ENCODE results near the gene SFXN4. TPM values are rescaled to one million over a fixed set of nuclear protein-coding genes. Genes with fewer than 3 reads are reported as not detected.
"Not testable (repeated sequence)": the region's sequence is repeated elsewhere in the genome, so short reads cannot be mapped to it uniquely, and the experiment has no call there.

The SFXN4 gene
- total RNA-seq, 2 donors from 2014 or later: 30.8 to 37.0 TPM

DNA sequence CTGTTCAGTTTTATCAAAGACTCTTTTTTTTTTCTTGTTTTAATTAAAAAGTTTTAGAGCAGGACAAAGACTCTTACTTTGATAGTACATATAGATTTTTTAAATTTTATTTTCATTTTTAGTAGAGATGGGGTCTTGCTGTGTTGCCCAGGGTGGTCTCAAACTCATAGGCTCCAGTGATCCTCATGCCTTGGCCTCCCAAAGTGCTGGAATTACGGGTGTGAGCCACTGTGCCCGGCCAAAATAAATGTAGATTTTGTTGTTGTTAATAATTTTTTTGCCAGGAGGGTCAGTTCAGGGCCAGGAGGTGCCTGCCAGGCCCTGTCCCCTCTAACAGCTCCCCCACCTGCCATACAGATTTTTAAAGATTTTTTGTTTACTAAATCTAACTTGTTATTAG lies 44.6 kb downstream of the SFXN4 start:
- intact Hi-C loops (cut with DNase I, micrococcal nuclease): no loop called here
- ATAC-seq (no peak), DNase-seq (no peak)

DNA sequence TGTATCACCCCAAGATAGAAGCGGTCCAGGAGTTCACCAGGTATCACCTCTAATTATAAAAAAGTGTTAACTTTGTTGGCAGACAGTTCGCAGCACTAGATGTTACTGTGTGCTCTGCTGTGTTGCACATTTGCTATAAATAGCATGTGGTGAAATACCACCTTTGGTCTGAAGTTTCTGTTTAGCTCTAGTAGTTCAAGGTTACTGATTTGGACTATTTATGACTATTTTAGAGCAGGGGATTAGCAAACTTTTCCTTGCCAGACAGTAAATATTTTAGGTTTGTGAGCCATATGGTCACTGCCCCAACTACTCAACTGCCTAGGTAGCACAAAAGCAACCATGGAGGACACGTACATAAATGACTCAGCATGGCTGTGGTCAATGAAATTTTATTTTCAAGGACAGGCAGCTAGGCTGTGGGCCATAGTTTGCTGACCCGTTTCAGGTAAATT lies 45.1 kb downstream of the SFXN4 start:
- ATAC-seq (peak; percentile 34), DNase-seq (no peak)
- intact Hi-C loops (cut with DNase I, micrococcal nuclease): no loop called here

DNA sequence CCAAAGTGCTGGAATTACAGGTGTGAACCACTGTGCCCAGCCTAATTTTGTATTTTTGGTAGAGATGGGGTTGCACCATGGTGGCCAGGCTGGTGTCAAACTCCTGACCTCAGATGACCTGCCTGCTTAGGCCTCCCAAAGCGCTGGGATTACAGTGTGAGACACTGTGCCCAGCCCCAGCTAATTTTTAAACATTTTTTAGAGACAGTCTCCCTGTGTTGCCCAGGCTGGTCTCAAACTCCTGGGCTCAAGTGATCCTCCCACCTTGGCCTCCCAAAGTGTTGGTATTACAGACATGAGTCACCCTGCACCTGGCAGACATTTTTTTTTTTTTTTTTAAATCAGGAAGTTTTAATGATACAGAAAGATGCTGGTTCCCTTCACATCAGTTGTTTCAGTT lies 46.1 kb downstream of the SFXN4 start:
- intact Hi-C loops (cut with DNase I, micrococcal nuclease): no loop called here
- DNase-seq: no peak
- no peak for ATAC-seq

DNA sequence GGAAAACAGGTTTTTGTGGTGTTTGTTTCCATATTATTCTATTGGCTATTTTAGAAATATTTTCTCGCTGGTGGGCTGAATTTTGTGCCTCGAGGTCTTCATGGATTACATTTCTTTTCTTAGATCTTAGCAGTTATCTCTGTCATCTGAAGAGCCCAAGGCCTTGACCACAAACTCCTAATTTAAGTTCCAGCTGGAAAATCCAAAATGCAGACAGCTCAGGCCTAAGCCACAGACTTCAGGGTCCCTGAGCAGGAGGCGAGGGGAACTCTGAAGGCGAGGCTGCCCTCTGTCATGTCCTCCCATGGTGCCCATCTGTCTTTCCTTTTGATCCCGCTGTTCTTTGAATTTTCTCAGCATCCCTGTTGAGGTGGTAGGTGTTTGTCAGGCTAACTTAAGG lies 47.3 kb downstream of the SFXN4 start:
- intact Hi-C loops (cut with DNase I, micrococcal nuclease): no loop called here
- ATAC-seq (no peak), DNase-seq (no peak)

DNA sequence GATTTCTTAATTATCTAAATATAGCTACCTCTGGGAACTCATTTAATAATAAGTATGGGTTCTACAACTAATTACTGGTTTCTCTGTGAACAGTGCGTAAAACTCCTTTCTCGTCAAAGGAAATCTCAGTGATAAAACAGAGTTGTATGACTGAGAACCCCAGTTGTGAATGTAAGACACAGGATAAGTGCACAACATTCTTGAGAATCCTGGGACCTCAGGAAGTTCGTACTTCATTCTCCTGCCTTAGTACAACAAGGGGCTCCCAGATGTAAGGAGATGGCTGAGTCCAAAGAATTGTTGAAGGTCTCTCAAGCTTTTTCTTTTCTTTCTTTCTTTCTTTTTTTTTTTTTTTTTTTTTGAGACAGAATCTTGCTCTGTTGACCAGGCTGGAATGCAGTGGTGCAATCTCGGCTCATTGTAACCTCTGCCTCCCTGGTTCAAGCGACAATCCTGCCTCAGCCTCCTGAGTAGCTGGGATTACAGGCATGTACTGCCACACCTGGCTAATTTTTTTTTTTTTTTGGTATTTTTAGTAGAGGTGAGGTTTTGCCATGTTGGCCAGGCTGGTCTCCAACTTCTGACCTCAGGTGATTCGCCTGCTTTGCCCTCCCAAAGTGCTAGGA lies 49.1 kb downstream of the SFXN4 start:
- DNase-seq (no peak), ATAC-seq (no peak)
- intact Hi-C loops (cut with DNase I, micrococcal nuclease): no loop called here

DNA sequence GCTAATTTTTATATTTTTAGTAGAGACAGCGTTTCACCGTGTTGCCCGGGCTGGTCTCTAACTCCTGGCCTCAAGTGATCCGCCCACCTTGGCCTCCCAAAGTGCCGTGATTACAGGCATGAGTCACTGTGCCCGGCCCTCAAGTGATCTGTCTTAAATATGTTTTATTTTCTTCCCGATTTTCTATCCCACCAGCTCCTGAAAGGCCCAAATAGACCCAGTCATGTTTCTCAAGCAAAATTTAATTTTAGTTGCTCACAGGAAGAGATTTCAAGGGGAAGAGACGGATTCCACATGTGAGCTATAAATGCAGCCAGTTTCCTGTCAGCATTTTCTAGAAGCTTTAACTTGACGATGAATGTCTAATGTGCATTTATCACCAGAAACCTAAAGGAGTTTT lies 49.6 kb downstream of the SFXN4 start:
- DNase-seq (no peak), ATAC-seq (no peak)
- intact Hi-C loops (cut with DNase I, micrococcal nuclease): no loop called here

DNA sequence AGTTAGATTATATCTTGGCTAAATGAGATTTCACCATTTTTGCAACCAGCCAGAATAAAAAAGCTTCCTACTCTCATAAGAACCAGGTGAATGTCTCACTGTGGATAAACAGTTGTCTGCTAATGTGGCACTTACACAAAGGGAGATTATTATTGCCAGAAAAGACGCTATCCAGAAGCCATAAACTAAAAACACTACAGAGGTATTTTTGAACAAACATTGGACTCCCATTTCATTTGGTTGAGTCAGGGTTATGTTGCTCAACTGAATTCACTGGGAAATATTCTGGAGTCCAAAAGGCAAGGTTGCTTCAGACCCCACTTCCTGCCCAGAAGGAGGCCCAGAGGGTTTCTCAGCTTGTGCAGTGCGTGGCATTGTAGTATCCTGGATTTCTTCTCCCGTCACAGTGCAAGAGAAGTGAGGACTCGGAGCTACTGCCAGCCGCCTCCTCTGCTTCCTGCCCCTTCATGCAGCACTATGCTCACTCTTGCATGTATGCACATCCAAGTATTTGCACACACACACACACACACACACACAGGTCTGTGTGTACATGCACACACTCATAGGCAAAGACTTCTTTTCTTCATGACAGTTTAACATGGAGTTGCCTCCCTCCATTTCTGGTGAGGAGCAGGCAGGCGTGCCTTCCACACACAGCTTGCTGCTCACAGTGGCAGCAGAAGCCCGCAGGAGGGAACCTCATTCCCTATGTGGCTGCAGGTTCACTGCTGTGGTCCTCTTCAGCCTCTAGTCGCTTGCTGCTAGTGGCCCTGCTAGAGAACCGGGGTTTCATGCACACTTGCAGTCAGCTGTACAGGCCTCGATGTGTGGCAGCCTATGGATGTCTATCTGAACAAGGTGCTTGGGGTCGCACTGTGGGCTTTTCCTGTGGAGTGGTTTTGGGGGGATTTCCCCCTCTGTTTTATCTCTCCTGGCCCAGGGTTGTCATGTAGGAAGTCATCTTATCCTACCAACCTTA lies 51.5 kb downstream of the SFXN4 start:
- ATAC-seq: peak; percentile 64
- DNase-seq: no peak
- intact Hi-C loops (cut with DNase I, micrococcal nuclease): no loop called here

DNA sequence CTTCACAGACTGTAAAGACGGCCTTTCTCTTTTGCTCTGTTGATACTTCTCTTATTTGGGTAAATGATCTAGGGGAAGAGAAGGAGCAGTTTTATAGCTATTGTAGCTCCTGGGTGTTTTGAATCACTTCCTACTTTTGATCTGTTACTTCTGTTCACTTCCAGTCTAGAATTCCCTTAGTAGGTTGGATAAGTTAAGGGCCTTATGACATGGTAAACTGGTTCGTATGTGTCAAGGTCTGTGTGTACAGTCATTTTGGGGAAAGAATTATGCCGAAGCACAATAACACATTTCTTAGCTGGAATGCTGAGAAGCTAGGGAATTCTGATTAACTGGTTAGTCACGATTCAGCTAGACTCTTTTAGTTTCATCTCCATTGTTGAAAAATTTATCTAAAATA lies 53.5 kb downstream of the SFXN4 start:
- ATAC-seq (no peak), DNase-seq (no peak)
- intact Hi-C loops (cut with DNase I, micrococcal nuclease): no loop called here

DNA sequence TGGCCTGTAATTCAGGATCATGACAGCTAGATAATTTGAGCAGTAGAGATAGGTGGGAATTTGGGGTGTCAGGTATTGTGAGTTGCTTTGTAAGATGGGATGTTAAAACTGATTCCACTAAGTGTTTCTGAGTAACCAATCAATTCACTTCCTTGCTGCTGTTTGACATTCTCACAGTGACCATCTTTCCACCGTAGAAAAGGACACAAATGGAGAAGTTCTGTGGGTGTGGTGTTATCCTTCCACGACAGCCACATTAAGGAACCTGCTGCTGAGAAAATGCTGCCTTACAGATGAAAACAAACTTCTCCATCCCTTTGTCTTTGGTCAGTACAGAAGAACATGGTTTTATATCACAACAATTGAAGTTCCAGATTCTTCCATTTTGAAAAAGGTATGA lies 57.7 kb downstream of the SFXN4 start:
- ATAC-seq; intact Hi-C loops (cut with DNase I, micrococcal nuclease); DNase-seq: not testable (repeated sequence)

DNA sequence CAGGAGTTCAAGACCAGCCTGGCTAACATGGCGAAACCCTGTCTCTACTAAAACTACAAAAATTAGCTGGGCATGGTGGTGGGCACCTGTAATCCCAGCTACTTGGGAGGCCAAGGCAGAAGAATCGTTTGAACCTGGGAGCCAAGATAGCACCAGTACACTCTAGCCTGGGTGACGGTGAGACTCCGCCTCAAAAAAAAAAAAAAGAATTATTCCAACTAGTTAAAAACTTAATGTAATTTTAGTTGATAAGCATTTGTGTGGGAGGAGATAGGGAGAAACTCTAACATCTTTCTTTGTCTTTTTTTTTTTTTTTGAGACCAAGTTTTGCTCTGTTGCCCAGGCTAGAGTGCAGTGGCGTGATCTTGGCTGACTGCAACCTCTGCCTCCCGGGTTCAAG lies 58.4 kb downstream of the SFXN4 start:
- intact Hi-C loops (cut with DNase I, micrococcal nuclease); ATAC-seq; DNase-seq: not testable (repeated sequence)

DNA sequence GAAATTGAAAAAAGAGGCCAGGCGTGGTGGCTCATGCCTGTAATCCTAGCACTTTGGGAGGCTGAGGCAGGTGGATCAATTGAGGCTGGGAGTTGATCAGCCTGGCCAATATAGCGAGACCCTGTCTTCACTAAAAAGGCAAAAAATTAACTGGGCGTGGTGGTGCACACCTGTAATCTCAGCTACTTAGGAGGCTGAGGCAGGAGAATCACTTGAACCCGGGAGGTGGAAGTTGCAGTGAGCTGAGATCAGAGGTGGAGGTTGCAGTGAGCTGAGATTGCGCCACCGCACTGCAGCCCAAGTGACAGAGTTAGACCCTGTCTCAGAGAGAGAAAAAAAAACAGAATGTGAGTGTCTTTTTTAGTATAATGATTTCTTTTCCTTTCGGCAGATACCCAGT lies 59.6 kb downstream of the SFXN4 start:
- DNase-seq; intact Hi-C loops (cut with DNase I, micrococcal nuclease); ATAC-seq: not testable (repeated sequence)

DNA sequence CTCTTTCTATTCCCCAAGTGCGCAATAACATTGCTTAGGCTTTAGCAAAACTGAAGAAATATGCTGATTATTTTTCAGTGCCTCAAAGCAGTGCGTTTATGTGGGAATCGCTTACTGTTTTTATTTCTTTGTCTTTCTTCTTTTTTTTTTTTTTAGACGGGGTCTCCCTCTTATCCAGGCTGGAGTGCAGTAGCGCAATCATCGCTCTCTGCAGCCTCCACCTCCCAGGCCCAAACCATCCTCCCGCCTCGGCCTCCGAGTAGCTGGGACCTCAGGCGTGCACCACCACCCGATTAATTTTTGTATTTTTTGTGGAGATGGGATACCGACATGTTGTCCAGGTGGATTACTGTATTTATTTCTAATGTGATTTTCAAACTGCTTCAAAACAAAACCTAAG lies 60.4 kb downstream of the SFXN4 start:
- intact Hi-C loops (cut with DNase I, micrococcal nuclease): no loop called here
- DNase-seq (peak in 1 of 2 donors; percentile 17), ATAC-seq (no peak)

DNA sequence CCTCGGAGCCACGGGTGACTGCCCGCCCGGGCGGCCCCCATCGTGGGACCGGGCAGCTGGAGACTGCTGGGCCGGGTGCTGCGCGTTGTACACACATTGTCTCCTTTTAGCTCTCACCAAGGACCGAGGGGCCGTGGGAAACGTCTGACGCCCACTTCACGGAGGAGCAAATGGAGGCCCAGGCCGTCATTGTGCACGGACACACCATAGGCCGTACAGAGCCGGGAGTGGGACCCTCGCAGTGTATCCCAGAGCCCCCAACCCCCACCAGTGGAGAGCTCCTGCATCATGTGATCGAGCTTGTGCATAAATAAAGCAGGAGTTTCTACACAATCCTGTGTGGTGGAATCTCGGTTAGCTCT lies 60.9 kb downstream of the SFXN4 start:
- intact Hi-C loops (cut with DNase I, micrococcal nuclease): no loop called here
- ATAC-seq: peak; percentile 1
- DNase-seq: peak; percentile 42 to 44

DNA sequence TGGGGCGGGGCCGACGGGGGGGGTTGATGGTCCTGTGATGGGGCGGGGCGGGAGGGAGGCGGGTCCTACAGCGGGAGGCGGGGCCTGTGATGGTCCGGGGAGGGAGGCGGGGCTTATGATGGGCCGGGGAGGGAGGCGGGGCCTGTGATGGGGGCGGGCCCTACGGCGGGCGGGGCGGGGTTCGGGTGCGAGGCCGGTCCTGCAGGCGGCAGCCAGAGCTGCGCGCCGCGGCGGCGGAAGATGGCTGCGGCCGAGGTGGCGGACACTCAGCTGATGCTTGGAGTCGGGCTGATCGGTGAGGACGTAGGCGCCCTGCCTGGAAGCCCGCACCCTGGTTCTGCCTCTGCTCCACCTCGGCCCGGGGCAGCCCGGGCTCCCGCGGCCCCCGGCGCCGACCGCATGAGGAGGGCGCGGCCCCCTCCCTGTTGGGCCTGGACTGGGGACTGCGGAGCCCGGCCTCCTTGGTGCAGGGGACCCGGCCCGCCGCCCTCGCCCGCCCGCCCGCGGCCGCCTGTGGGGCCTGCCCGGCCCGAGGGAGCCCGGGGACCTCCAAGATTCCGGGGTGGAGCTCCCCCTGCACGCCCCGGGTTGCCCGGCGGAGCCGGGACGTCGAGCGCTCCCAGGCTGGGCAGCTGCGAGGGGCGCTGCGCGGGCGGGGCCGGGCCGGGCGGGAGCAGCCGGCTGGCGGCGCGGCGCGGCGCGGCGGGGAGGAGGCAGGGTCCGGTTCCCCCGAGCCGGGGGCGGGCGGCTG lies 61.4 kb downstream of the SFXN4 start, which contains the start of gene DENND10:
Gene DENND10, plus strand, starts transcription at position 211 of the 751 bp plus-strand sequence. Its CDS starts 30 bp downstream, at position 241.
- peak; percentile 85 for ATAC-seq
- DNase-seq: peak; percentile 81 to 87
- intact Hi-C loops (cut with DNase I, micrococcal nuclease): no loop called here

DNA sequence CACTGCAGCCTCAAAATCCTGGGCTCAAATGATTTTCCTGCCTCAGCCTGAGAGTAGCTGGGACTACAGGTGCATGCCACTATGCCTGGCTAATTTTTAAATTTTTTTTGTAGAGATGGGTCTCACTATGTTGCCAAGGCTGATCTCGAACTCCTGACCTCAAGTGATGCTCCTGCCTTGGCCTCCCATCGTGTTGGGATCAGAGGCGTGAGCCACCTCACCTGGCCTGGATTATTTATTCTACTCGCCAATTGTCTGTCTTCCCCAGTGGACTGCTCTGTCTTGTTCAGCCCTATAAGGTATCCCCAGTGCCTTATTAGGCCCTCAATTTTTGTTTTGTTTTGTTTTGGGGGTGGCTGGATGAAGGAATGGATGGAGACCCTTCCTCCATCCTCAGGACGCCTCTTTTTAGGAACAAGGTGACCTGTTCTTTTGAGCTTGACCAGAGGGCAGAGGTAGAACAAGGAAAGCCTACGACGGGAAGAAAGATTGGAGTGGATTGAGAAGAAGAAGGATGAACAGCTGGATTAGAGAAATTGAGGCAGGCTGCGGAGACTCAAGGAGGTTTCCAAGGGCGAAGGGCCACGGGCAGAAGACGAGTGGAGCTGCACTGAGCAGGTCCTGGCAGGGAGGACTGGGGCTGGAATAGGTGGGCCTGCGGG lies 62.1 kb downstream of the SFXN4 start:
- peak in 1 of 2 donors; percentile 19 for DNase-seq
- intact Hi-C loops (cut with DNase I, micrococcal nuclease): no loop called here
- no peak for ATAC-seq

DNA sequence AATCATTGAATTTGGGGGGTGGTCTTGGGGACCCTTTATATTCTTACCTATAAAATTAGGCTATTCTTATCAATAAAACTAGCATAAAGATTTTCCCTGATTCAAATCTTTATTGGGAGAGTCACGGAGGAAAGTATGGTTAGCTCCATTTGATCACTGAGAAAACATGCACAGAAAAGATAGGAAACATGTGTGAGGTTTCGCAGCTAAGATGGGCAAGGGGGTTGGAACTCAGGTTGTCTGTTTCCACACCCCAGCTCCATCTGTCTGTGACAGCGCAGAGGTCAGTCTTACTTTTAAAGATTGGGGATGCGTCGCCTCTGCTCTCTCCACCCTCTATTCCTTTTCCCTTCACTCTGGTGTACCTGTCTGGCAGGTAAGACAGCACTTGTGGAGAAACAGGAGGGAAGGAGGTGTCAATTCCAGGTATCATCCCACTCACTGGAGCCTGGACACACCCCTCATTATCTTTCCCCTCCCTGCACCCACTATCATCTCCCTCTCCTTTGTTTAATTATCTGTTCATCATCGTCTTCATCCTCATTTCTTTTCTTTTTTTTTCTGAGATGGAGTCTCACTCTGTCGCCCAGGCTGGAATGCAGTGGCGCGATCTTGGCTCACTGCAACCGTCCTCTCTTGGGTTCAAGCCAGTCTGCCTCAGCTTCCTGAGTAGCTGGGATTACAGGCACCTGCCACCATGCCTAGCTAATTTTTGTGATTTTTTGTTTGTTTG lies 64.0 kb downstream of the SFXN4 start:
- no peak for DNase-seq
- intact Hi-C loops (cut with DNase I, micrococcal nuclease): no loop called here
- no peak for ATAC-seq

DNA sequence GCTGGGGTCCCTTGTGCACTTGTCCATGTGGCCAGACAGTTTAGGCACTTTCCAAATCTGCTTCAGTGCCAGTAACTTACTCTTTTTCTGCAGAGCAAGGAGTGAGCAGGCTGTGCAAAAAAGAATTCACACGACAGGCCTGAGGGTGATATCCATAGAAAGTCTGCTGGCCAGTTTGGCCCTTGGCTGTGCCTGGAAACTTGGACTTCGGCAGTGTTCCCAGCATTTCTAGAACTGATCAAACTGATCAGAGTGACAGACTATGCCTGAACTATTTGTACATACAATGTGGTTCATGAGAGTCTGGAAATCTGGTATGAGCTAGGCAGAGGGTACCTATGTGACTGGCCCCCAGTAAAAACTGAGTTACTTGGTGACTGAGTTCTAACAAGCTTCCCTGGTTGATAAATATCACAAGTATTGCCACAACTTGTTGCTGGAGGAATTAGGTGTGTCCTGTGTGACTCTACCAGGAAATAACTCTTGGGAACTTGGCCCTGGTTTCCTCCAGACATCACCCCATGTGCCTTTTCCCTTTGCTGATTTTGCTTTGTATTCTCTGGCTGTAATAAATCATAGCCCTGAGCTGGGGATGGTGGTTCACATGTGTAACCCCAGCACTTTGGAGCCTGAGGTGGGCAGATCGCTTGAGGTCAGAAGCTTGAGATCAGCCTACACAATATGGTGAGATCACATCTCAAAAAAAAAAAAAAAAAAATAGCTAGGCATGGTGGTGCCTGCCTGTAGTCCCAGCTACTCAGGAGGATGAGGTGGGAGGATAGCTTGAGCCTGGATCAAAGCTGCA lies 64.9 kb downstream of the SFXN4 start:
- ATAC-seq (peak; percentile 71), DNase-seq (no peak)
- intact Hi-C loops (cut with DNase I, micrococcal nuclease): no loop called here

Measured in left colon (tissue), 2 donors.